Stimulated activated CD4-positive, alpha-beta T cell treated with anti-CD3 and anti-CD28 coated beads, Interleukin-15, amount 100 ng/mL, for 1 hour (primary cell): Measurements from ENCODE around the gene SIGLEC9.

Experiments
- DNase-seq, 2 donors: peaks; one replicate each; pipeline ENCODE4 v3.0.0-alpha.2; 2020; ENCODE audit warnings: low read depth in 1 of 2, low spot score in 1 of 2

The SIGLEC9 gene

GRCh38 chr19:51173681-51174080, 49.0 kb downstream of the SIGLEC9 start:
- no peak for DNase-seq

GRCh38 chr19:51179256-51179655, 54.5 kb downstream of the SIGLEC9 start:
- no peak for DNase-seq
